HG02981 (cell line): ENCODE data around the gene CDC14B.
"Not testable (repeated sequence)": the region's sequence is repeated elsewhere in the genome, so short reads cannot be mapped to it uniquely, and the experiment has no call there.

Experiments used
- ATAC-seq: cut with Tn5 transposase; IDR thresholded peaks from one replicate; pipeline ENCODE4 v1.9.1; 2021; ENCODE audit warnings: mild to moderate bottlenecking, moderate library complexity; ENCODE audit not compliant: unreplicated experiment

CDC14B gene

GRCh38 chr9:96587338-96588315 is 32.0 kb downstream of the CDC14B start:
- ATAC-seq = no peak

DNA sequence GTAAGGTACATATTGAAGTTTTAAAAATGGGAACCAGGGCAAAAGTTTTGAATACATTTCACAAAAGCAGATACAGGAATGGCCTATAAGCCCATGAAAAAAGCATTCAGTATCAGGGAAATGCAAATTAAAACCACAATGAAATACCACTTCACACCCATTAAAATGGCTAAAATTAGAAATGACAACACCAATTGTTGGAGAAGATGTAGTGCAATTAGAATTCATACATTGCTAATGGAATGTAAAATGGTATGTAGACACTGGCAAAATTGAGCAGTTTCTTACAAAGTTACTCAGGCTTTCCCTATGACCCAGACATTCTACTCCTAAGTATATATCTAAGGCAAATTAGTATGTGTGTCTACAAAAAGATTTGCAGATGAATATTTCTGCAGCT is 34.2 kb downstream of the CDC14B start:
- ATAC-seq = no peak

GRCh38 chr9:96582199-96582598 is 37.4 kb downstream of the CDC14B start:
- ATAC-seq = not testable (repeated sequence)

DNA sequence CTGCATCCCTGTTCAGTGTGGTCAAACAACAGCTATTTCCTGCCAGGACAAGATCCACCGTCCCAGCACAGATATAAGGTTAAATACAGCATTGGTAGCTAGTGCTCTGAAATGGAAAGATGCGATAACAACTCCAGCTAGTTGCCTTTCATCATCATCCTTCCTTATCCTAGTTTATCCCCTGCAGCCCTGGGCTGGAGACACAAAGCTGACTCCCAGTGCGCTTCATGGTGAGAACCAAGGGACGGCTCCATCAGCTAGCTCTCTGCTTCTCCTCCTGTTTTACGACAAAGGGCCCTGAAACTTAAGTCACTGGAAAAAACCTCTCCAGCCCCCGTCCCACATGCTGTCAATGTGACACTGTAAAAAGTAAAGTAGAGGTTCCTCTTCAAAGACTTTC is 37.9 kb downstream of the CDC14B start:
- ATAC-seq = no peak

GRCh38 chr9:96581301-96581700 is 38.3 kb downstream of the CDC14B start:
- ATAC-seq = no peak

GRCh38 chr9:96574931-96575351 is 44.7 kb downstream of the CDC14B start:
- no peak for ATAC-seq

DNA sequence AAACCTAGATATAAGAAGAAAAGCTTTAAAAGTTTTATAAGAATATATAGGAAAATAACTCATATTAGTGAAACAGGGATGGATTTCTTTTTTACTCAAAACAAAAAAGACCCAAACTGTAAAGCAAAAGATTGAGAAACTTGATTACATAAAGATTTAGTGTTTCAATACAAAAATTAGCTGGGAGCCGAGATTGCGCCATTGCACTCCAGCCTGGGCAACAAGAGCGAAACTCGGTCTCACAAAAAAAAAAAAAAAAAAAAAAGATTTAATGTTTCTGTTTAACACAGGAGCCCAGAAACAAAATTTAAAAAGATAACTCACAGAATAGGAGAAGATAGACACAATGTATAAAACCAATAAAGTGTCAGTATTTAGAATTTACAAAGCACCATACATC is 45.2 kb downstream of the CDC14B start:
- ATAC-seq = no peak

DNA sequence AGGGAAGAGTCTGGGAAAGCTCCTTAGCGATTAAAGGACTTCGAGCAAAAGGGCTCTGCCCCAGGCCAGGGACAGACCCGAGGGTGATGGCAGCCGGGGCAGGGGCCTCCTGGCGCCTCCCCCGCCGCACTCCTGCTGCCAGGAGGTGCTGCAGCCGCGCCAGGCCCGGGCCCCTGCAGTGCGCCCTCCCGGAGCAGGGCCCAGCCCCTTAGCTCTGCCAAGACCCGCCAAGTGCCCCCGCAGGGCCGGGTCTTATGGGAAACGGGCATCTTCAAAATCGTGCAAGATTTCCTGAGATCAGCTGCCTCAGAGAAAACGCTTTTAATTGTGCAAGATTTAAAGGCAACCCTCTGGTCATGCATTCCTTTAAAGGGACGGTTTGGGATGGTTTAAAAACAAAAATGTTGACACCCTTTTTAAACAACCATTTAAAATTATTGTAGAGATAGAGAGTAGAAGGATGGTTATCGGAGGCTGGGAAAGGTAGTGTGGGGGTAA is 52.4 kb downstream of the CDC14B start:
- ATAC-seq = peak; percentile 31

- ATAC-seq = peak; percentile 89
Measured at GRCh38 chr9:96566498-96567202, 53.0 kb downstream of the CDC14B start.

DNA sequence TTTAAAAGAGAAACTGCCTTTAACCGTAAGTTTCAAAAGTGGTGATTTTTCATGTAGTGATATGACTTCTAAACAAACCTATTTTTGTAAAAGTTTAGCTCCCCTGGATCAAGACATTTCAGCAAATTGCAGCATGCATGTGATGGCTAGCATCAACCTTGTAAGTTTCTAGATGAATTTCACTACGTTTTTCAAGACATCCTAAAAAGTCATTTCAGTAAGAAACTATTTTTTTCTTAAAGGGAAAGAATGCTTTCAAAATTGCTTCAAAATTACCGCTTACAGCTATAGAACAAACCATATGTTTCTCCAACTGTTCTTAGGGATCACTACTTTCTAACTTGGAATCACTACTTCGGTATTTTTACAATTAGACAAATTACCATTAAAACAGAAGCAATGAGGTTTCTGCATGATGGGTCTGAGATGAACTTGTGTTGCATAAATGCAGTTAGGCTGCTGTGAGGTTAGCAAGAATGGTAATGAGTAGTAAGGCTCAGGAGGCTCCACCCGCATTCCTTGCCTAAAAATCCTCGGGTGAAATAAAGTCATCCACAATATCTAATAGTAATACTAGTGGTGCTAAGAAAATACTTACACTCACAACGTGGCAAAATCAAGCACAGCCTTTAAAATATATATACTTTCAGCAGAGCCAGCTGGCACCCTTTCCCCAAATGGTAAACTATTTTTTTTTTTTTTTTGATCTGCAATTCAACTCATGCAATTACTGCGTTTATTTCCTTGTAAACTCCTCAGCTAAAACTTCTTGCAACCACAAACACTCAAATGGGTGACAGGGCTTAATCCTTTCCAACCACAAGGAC is 53.8 kb downstream of the CDC14B start:
- no peak for ATAC-seq

GRCh38 chr9:96564217-96564616 is 55.4 kb downstream of the CDC14B start:
- ATAC-seq = no peak

DNA sequence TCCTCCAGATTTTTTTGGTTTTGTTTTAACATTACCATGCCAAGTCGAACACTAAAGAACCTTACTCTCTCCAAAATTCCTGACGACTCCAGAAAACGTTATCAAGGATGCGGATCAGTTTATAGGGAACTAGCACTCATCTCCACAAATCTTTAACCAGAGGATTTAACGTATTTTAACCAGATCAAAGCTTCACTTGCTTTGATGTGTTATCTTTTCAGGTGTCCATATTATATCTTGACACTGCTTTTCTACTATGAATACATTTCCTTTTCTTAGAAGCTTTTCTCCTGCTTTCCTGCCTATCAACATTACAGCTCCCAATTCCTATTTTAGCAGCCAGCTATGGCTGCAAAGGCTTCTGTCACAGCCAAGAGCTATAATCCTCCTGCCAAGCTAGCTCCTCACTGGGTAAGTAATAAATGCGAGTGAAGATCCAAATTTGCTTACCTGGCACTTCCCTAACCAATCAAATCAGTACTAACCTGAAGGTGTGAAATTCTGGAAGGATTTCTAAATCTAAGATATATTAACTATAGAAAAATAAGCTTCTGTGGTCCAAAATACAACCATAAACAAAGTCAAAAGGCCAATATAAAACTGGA is 60.2 kb downstream of the CDC14B start:
- ATAC-seq = no peak

GRCh38 chr9:96557921-96558320 is 61.7 kb downstream of the CDC14B start:
- no peak for ATAC-seq

- ATAC-seq = no peak
Measured at GRCh38 chr9:96556701-96557461, 62.8 kb downstream of the CDC14B start.

DNA sequence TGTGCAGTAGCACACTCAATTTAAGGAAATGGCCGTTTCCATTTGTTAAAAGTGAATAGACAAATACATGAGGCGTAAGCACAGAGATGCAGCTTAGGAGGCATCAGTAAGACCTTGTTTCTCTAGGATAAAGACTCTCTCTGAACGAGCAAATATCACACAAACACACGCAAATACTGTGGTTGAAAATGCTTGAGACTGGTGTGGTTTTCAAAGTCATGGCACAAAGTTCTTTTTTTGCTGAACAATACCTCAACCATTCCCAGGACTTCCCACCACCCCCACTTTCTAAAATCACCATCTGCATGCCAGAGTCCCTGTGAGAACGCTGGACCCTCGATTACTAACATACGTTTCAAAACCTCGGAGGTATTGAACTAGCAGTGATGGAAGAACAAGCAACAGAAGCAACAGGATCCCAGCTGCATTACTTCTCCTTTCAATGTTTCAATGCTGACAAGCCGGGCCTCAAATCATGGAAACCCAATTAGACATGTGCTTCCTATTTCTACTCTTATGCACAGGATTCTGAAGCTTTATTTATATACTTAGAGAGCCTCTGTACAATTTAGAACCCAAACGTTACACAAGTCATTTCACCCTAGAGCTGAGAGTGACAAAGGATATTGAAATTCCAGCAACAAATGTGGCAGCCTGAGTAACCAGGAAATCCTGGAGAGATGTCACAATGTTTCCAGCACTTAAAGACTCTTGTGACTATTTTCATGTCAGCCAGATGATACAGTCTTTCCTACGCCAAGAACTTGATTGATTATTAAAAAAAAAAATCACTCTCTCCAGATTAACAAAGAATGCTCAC is 63.9 kb downstream of the CDC14B start:
- ATAC-seq = no peak

- ATAC-seq = no peak
Measured at GRCh38 chr9:96554801-96555566, 64.7 kb downstream of the CDC14B start.

DNA sequence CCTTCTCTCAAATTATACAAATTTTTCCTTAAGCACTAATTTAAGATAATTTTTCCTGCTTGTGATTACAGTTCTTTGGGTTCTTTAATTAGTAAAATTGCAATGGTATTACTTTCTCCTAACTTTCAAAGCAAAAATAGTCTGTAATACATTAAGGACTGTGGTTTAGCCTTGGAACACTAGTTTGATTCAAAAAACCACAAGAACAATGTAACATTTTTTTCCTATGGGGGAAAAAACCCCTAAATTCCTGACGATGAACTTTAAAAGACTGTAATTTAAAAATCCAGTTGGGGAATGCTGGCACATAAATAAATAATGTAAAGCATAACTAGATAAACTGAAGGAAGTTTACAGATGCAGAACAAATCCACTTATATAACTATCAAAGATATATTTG is 65.3 kb downstream of the CDC14B start:
- no peak for ATAC-seq

DNA sequence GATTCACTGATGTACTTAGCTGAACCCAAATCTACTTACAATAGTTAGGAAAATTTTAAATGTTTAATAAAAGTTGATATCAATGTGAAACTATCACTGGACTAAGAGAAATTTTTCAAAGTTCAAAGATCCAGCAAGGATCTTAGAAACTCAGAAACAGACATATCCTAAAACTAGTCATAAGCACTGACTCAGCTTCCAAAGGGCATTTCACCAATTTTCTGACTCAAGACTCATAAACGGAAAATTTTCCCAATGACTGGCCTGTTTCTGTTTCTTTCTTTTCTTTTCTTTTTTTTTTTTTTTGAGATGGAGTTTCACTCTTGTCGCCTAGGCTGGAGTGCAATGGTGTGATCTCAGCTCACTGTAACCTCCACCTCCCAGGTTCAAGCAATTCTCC is 66.6 kb downstream of the CDC14B start:
- ATAC-seq = no peak
